Measurements from ENCODE around the gene TGIF2.
"Not testable (repeated sequence)": the region's sequence is repeated elsewhere in the genome, so short reads cannot be mapped to it uniquely, and the experiment has no call there.

TGIF2 gene

DNA sequence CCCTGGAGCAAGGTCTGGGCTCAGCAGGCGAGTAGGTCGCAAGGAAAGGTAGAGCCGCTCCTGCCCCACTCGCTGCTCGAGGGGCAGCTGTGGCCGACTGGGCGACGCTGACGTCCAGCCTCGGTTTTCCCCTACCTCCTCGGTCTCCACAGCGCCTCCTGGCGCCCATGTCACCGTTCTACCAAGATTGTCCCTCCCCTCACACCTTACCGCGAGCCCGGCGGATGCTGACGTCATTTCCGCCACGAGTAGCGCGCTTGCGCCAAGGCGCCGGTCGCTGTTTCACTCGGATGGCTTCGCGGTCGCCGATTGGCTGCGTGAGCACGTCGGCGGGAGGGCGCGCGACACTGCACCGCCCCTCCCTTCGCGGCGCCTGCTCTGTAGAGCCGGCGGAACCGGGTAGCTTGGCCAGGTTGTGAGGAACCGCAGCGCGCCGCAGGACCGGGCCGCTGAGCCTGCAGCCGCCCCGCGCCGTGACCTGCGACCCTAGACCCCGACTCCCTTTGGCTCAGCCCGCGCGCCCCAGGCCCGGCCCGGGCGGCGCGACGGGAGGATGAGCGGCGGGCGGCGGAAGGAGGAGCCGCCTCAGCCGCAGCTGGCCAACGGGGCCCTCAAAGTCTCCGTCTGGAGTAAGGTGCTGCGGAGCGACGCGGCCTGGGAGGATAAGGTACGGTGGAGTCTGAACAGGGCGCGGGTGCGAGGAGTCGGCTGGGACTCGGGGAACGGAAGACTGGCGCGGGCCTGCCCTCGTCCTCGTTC is 32.2 kb downstream of the TGIF2 start, which contains the start of gene RAB5IF:
Gene RAB5IF, plus strand, starts transcription at position 381 of the 759 bp plus-strand sequence. Its CDS starts 173 bp downstream, at position 554.
- TF ChIP-seq POLR2A (IDR thresholded peaks at IDR 0.05; ENCODE audit: low read depth, low read length): peak; percentile 89
- DNase-seq (ENCODE audit: insufficient read length, low spot score) (peak; percentile 93), FAIRE-seq (no peak)

DNA sequence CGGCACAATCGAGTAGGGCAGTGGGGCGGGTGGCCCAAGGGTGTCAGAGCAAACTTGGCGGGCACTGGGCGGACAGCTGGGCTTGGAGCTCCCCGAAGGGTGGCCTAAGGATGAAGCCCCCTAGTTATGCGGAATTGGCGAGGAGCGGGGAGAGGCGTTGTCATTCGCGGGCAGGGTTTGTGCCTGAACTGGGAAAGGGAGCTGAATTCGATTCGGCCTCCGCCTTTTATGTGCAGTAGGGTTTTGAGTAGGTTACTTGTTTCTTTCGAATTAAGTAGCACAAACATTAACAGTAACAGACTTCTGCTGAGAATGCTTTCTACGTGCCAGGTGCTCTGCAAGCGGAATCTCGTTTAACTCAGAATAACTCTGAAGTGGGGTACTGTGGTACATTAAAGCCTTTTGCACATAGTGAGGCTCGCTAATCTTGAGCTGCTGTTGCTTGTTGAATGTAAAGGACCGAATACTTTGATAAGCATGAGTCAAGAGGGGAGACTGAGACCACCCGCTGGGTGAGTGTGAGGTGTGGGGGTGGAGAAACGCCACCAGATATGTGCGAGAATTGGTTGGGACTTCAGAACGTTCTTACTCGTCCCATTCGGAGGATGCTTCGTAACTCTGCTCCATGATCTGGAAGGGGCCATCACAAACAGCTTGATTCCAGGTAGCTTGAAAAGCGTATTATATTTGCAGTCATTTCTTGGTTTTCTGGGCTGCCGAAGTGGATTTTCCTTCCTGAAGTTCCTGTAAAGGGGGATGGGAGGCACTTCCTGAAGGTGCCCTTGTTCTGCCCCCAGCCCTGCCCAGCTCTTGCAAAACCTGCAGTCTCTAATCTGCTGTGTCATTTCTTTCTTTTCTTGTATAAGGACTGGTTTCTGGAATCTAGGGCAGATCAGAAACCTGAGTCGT is 33.0 kb downstream of the TGIF2 start:
- TF ChIP-seq POLR2A (IDR thresholded peaks at IDR 0.05; ENCODE audit: low read depth, low read length): no peak
- FAIRE-seq: no peak
- no peak for DNase-seq (ENCODE audit: insufficient read length, low spot score)

DNA sequence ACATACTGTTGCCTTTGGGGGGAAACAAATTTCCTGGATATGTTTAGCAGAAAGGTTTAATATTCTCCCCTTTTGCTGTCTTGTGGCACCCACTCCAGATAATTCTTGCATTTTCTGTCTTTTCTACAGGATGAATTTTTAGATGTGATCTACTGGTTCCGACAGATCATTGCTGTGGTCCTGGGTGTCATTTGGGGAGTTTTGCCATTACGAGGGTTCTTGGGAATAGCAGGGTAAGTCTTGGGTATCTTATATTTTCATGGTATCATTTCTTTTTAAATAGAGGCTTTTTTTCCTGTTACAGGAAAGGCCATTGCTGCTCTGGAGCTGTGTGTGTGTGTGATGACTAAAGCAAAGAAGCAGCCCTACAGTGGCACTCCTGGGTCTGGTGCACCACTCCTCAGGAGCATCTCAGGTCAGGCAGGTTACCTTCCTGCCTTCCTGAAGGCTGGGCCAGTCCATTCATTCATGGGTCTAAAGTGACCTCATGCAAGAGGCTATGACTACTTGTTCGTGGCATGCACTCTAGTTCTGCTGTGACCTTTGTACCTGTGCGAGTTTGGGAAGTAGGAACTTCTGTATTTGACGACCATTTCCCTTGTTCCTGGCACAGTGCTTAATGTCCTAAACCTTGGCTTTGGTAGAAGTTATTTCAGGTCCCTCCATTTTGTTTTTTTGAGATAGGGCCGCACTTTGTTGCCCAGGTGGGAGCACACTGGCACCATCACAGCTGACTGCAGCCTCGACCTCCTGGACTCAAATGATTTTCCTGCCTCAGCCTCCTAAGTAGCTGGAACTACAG is 34.4 kb downstream of the TGIF2 start:
- FAIRE-seq: no peak
- no peak for TF ChIP-seq POLR2A (IDR thresholded peaks at IDR 0.05; ENCODE audit: low read depth, low read length)
- DNase-seq (ENCODE audit: insufficient read length, low spot score): no peak

DNA sequence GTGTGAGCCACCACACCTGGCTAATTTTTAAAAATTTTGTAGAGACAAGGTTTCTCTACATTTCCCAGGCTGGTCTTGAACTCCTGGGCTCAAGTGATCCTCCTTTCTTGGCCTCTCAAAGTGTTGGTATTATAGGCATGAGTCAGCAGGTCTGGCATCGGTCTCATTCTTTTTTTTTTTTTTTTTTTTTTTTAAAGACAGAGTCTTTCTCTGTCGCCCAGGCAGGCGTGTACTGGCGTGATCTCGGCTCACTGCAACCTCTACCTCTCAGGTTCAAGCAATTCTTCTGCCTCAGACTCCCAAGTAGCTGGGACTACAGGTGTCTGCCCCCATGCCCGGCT is 35.0 kb downstream of the TGIF2 start:
- FAIRE-seq: not testable (repeated sequence)

DNA sequence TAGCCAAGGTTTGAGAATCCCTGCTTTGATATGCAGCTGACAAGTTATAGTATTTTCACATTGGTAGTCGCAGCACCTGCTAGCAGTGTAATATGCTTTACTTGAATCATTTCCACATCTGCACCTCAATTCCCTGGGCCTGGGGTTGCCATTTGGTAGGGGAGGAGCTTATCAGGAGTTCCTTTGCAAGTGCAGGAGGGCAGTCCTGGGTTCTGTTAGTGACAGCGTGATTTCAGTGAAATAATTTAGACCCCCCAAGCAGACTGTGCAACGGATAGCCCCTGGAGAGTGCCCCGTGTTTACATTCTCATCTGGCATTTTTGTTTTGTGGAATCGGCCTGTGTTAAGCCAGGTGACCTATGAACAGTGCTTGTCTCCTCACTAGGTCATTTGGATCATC is 38.2 kb downstream of the TGIF2 start:
- FAIRE-seq (no peak), DNase-seq (ENCODE audit: insufficient read length, low spot score) (no peak)
- TF ChIP-seq POLR2A (IDR thresholded peaks at IDR 0.05; ENCODE audit: low read depth, low read length): no peak

More for the DNA sequence above, 35.0 kb downstream of the TGIF2 start:
- not testable (repeated sequence) for DNase-seq (ENCODE audit: insufficient read length, low spot score)

DNA sequence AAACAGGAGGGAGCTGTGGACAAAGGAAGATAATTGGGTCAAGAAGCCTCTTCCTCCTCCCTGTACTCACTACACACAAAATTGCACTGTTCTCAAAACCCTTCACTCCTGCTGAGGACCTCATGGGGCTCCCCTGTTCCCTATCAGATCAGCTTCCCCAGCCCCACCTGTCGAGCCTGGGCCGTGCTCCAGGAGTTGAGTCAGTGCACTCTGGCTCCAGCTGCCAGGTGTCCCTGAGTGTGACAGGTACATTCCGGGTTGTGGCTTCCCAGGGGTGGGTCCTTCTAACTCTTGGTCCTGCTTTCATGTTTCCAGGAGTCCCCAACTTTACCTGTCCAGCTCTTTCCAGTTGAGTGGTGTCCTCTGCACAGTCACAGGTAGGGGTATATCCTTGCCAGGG is 40.6 kb downstream of the TGIF2 start:
- TF ChIP-seq POLR2A (IDR thresholded peaks at IDR 0.05; ENCODE audit: low read depth, low read length): no peak
- DNase-seq (ENCODE audit: insufficient read length, low spot score) (no peak), FAIRE-seq (no peak)

DNA sequence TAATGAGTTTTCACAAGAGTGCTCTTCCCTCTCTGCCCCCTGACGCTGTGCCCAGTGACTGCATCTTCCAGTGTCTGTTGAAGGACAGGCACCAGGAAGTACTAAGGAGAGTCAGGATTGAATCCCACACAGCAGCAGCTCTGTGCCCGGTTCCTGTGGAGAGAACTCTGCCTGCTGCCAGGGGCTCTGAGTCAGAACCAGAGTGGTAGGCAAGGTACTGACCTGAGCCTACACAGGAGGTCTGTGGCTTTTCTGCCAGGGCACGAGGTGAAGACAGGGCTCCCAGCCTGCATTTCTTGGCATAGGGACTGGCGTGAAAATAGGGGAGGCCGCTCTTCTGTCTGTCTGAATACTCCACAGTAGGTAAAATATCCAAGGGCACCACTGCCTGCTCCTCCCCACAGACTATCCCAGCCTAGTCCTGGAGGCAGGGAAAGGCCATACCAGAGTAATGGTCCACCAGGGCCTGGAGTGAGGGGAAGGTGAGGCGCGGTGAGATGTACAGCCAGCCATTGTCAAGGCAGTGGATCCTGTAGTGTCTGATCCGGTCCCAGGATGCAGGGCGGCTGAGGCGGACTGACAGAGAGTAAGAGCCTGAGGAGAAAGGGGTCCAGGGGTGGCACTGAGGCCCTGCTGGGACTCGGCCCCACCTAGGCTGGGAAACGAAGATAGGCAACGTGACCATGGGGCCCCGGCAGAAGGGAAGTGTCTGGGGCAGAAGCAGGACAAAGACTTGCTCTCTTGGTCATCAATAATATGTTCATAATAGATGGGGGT is 41.6 kb downstream of the TGIF2 start:
- peak; percentile 67 for DNase-seq (ENCODE audit: insufficient read length, low spot score)
- TF ChIP-seq POLR2A (IDR thresholded peaks at IDR 0.05; ENCODE audit: low read depth, low read length): no peak
- FAIRE-seq: no peak

DNA sequence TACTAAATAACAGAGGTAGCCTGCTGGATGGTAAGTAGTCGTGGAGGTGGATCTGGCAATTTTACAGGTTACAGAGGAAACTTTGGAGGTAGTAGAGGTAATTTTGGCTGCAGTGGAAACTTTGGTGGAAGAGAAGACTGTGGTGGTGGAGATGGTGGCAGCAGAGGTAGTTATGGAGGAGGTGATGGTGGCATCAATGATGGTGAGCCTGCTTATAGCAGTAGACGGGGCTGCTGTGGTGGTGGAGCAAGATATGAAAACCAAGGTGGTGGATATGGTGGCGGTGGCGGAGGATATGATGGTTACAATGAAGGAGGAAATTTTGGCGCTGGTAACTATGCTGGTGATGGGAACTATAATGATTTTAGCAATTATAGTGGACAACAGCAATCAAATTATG is 47.5 kb downstream of the TGIF2 start:
- DNase-seq (ENCODE audit: insufficient read length, low spot score): no peak
- TF ChIP-seq POLR2A (IDR thresholded peaks at IDR 0.05; ENCODE audit: low read depth, low read length): no peak
- no peak for FAIRE-seq

DNA sequence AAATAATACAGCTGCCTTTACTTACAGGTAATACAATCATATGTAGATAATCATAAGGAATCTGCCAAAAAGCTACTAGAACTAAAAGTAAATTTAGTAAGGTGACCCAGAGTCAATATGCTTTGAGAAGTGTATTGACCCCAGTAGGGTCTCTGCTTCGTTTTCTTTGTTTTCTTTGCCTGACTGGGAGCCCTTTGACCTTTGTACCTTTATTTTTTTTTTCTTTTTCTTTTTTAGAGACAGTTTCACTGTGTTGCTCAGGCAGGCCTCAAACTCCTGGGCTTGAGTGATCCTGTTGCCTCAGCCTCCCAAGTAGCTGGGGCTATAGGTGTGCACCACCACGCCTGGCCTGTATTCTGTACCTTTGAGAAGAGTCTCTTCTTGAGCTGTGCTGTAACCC is 50.0 kb downstream of the TGIF2 start:
- no peak for DNase-seq (ENCODE audit: insufficient read length, low spot score)
- TF ChIP-seq POLR2A (IDR thresholded peaks at IDR 0.05; ENCODE audit: low read depth, low read length): no peak
- no peak for FAIRE-seq

DNA sequence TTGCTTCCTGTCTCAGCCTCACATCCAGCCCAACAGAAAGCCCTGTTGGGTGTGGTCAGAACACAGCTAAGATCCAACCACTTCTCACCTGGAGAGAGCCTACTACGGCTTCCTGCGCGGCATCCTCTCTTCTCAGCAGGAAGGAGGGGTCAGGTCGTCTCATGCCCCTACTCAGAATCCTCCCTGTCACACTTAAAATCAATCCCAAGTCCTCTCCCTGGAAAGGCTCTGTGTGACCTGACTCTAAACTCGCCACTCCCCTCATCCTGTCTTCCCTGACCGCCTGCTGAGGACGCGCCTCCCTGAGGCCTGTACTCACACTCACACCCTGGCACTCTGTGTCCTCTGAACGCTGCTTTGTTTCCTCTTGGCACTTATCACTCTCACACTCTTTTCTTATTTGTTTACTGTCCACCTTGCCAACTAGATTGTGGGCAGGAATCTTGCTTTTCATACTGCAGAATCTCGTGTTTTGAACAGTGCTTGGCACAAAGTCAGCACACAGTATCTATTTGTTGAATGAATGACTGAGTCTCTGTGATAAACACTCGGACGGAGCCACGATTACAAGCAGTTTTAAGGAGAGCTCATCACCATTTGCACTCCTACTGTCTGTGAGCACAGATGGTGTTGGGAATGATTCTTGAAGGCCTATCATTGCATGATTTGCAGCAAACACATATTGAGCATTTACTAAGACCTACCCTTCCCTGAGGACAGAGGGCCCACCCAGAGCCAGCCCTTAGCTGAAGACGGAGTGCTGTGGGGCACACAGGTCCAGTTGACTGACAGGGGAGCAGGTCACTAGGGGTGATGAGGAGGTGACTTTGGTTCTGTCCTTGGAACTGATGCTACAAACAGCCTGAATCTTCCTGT is 50.9 kb downstream of the TGIF2 start:
- no peak for DNase-seq (ENCODE audit: insufficient read length, low spot score)

DNA sequence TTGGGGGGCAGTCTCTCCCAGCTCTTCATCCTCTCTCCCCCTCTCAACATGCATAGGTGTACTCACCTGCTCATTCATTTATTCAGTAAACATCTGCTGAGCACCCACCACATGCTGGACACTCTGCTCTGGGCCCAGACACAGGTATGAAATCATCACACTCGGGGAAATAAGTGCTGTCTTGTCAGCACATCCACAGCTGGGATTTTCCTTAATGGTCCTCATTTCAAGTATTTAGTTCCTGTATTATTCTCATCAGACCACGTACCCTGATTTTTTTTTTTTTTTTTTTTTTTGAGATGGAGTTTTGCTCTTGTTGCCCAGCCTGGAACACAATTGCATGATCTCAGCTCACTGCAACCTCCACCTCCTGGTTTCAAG is 51.5 kb downstream of the TGIF2 start:
- FAIRE-seq (no peak), DNase-seq (ENCODE audit: insufficient read length, low spot score) (no peak)
- TF ChIP-seq POLR2A (IDR thresholded peaks at IDR 0.05; ENCODE audit: low read depth, low read length): no peak

More for the DNA sequence above, 50.9 kb downstream of the TGIF2 start:
- FAIRE-seq: no peak
- TF ChIP-seq POLR2A (IDR thresholded peaks at IDR 0.05; ENCODE audit: low read depth, low read length): no peak

DNA sequence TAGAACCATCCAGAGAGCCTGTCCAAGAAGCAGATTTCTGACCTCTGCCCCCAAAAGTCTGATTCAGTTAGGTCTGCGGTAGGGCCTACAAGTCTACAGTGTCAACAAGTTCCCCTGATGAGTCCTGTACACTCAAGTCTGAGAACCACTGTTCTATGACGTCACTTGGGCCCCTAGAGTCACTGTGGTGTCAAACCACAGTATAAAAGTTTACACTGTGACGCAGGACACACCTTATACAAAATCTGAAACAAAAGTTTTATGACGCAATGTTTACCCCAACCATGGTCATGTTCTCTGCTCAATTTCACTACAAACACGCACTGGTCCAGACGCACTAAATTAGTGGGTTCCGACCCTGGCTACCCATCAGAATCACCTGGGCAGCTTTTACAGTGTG is 54.7 kb downstream of the TGIF2 start:
- FAIRE-seq: no peak
- no peak for DNase-seq (ENCODE audit: insufficient read length, low spot score)

More for the DNA sequence above, 54.7 kb downstream of the TGIF2 start:
- TF ChIP-seq POLR2A (IDR thresholded peaks at IDR 0.05; ENCODE audit: low read depth, low read length): no peak
